Superior temporal gyrus (tissue), 1 donor: ENCODE results near the gene ERICH3.
"Not testable (repeated sequence)": the region's sequence is repeated elsewhere in the genome, so short reads cannot be mapped to it uniquely, and the experiment has no call there.

Source experiments
- DNase-seq: peaks from one replicate; pipeline ENCODE4 v3.0.0-alpha.2; 2016; ENCODE audit errors: extremely low spot score

ERICH3 gene

DNA sequence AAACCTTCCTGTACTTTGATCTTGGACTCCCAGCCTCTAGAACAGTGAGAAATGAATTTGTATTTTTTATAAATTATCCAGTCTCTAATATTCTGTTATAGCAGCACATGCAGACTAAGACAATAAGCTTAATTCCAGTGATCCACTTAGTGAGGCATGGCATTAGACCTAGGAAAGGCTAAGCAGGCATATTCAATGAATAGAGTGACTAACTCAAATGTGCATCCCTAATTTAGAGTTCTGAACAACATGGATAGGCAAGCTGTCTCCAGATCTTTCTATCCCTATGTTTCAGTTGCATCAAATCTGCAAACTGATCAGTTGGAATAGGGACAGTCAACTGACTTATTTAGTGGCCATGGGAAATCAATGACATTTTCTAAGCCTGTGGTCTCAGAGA lies 4.3 kb upstream of the ERICH3 start:
- DNase-seq = no peak

- DNase-seq = no peak
Observed at GRCh38 chr1:74674278-74675048, 871 bp upstream of the ERICH3 start.

DNA sequence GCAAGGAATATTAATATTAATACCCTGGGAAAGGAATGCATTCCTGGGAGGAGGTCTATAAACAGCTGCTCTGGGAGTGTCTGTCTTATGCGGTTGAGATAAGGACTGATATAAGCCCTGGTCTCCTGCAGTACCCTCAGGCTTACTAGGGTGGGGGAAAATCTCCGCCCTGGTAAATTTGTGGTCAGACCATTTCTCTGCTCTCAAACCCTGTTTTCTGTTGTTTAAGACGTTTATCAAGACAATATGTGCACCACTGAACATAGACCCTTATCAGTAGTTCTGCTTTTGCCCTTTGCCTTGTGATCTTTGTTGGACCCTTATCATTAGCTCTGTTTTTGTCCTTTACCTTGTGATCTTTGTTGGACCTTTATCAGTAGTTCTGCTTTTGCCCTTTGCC lies 2.7 kb downstream of the ERICH3 start:
- not testable (repeated sequence) for DNase-seq

DNA sequence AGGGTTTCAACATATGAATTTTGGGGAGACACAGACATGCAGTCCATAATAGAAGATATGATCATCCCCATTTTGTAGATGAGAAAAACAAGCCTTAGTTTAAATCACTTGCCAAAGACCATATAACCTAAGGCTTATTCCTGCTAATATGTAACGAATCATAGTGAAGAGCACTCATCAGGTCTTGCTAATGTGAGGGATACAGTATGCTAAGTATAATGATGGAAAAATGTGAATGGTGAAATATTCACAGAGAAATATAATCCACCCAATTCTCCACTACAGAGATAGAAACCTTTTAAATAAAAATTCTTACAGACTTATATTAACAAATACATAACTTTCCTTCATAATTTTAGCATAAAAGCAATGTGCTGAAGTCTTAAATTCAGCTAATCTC lies 18.9 kb downstream of the ERICH3 start:
- DNase-seq = no peak

- no peak for DNase-seq
Observed at GRCh38 chr1:74652711-74653139, 20.9 kb downstream of the ERICH3 start.

DNA sequence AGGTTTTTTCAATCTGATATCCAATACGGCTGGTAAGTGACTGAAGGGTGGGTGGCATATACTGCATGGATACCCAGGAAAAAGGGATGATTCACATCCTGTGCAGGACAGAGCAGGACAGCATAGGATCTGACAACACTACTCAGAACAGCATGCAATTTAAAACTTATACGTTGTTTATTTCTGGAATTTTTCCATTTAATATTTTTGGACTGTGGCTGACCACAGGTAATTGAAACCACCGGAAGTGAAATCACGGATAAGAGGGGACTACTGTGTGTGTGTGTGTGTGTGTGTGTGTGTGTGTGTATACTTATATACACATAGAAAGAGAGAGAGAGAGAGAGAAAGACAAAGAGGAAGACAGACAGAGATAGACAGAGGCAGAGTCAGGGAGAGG lies 23.0 kb downstream of the ERICH3 start:
- no peak for DNase-seq

DNA sequence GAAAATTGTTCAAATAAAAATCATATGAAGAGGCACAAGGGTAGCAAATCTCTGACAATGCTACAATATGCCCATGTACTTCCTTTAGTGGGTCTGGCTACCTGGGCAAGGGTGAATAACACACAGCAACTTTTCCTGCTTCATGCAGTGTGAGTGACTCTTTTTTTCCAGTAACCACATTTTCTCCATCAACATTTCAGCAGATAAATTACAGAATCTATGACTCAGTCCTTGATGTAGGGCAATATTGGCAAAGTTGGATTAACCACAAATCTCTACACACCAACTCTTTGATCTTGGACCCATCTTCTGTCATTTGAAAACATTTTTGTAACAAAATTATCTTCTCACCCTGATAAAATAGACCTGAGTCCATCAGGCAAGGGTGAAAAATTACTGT lies 31.7 kb downstream of the ERICH3 start:
- DNase-seq = no peak

- DNase-seq = no peak
Observed at GRCh38 chr1:74641161-74641560, 32.4 kb downstream of the ERICH3 start.

DNA sequence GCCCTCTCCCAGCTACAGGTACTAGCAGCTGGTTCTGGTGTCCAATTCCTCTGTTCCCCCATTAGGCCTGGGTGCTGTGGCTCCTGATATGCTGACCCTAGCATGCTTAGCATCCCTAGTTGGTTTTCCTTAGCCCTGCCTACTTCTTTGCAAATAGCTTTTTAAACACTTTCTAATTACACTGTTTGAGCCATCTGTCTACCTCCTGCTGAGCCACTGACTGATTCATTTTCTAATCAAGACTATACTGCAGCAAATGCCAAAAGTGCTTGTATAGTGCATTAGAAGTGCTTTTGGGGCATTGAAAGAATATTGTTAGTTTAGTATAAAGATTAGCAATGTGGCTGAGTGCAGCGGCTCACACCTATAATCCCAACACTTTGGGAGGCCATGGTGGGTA lies 36.3 kb downstream of the ERICH3 start:
- no peak for DNase-seq

GRCh38 chr1:74629283-74629682 lies 44.3 kb downstream of the ERICH3 start:
- no peak for DNase-seq

DNA sequence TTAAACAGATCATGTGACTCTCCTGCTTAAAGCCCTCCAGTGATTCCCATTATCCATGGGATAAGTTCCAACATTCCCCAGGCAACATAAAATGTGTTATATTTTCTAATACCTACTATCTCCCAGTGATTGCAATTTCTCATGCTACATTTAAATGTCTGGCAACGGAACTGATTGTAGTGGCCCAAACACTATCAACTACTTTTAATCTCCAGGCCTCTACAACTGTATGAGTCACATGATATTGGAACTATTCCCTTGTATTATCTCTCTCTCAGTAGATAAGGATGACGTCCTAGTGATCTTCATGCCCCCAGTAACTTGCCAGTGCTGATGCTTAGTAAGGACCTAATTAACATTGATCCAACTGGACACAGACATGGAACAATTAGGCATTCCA lies 49.9 kb downstream of the ERICH3 start:
- DNase-seq = no peak

DNA sequence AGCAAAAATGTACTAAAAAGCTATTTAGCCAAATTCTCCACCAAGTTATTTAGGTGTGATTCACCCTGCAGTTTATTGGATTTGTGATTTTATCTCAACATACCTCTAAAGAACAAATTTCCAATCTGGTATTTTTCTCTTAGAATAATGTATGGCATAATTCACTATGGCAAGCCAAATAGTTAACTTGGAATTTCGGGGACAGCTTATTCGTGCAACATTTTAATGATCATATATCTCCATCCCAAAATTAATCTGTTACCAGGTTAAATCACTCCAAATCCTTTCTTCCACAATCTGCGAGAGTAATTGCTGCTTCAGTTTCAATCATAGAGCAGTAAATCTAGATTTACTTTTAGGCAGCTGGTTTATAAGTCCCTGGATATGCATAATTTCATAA lies 53.4 kb downstream of the ERICH3 start:
- no peak for DNase-seq

DNA sequence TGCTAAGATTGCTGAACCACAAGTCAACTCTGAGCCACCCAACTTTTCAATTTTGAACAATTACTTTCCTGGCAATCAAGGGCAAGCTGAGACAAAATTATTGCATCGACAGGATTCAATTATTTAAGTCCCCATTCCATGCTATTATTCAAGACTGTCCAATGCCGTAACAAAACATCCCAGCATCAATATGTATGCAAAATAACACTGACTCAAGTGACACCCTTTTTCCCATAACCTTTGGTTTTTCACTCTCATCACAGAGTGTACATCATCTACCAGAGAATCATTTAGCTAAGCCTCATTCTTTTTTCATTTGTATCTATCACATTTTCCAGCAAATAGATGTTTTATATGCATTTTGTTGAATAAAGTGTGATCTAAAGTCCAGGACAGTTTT lies 54.6 kb downstream of the ERICH3 start:
- DNase-seq = no peak

GRCh38 chr1:74613894-74614293 lies 59.7 kb downstream of the ERICH3 start:
- DNase-seq = no peak

DNA sequence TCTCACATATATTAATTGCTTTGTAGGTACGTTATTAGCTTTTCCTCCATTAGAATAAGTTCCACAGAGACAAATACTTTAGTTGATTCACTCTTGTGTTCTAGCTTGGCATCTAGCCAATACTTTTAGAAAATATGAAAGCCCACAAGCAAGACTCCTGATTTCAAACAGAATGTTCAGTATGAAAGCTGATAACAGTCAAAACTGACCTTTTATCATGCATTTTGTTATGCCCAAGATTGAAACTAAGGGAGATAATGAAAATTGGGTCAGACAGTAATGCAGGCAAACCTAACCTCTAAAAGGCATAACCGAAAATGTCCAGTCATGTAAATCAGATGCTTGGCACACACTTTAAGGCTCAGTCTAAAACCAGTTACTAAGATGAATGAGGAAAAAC lies 61.7 kb downstream of the ERICH3 start:
- DNase-seq = no peak

- DNase-seq = no peak
Observed at GRCh38 chr1:74610961-74611360, 62.6 kb downstream of the ERICH3 start.

DNA sequence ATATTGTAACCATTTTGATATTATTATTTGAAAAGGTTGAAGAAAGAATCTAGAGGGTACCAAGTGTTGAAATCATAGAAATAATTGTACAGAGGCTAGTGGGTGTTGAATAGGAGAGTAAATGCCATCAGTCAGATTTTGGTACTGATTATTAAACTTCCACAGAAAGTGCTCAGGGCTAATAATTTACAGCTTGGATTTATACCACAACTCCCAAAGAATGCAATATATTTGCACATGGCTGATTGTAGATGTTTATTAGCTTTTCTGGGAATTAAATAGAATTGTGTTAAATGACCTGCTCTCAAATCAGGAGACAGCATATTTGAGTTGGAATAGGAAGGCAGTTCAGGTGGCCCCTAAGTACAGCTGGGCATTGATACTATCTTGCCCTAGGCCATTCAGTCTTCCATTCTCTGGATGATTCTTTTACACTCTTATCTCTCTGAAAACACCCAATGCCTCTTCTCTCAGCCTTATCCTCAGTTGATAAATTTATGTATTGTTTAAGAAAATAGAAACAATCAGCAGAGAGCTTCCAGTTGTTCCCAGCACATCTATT lies 63.7 kb downstream of the ERICH3 start:
- no peak for DNase-seq

GRCh38 chr1:74596717-74597116 lies 76.9 kb downstream of the ERICH3 start:
- DNase-seq = no peak

DNA sequence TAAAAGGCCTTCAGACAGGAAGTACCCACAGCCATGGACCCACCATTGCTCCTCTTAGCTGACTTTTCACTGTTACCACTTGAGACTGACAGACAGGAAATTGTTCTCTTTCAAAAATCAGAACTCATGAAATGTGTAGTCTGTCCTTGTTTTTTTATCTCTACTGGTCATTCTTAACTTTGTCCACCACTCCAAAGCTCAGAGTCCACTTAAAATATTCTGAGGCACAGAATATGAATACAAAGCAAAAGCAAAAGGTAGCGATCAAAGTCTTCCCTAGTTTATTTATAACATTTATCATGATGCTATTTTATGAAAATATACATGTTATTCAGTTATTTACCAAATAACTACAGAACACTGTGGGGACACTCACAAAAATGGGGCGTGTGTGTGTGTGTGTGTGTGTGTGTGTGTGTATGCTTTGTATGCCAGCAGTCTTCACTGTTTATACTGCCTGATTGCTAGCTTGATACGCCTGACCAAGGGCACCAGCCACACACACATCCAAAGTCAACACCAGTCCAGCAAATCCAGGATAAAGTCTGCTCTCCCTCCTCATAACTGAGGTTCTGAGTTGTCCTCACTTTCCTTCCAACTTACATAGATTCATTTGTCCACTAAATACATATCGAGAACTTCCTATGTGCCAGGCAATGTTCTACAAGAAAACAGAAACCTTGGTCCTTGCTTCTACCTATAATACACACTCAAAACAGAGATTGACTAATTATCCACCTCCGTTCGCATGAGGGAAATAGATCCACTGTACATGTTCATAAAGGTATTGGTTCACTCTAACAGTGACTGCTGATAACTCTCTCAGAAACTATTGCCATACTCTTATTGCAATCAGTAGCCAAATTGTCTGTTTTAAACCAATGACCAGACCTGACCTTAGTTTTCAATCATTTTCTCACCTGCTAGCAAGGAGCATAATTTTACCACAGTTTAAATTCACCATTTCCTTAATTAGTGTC lies 79.4 kb downstream of the ERICH3 start:
- no peak for DNase-seq

- no peak for DNase-seq
Observed at GRCh38 chr1:74592580-74593355, 80.8 kb downstream of the ERICH3 start.

DNA sequence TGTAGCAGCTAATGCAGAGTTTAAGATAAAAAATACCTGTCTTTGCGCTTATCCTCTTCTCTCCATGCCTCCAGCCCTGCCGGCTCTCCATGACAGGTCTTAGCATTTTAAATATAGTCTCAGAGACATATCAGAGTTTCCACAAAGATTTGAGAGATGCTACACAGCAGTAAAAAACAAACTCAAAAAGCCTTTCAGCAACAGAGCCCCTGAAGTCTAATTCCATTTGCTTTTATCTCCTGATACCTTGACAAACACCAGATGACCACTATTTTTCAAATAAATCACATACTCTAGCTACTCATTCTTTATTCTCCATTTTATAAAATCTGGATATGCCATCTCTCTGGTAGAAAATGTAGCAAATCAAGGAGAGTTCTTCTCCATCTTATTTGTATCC lies 81.6 kb downstream of the ERICH3 start:
- DNase-seq = no peak

DNA sequence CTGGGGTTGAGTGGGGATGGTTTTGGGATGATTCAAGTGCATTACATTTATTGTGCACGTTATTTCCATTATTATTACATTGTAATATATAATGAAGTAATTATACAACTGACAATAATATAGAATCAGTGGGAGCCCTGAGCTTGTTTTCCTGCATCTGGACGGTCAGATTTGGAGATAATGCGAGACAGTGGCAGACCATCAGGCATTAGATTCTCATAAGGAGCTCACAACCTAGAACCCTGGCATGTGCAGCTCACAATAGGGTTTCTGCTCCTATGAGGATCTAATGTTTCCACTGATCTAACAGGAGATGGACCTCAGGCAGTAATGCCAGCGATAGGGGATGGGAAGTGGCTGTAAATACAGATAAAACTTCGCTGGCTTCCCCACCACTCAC lies 83.3 kb downstream of the ERICH3 start:
- no peak for DNase-seq
